ENCODE results near the gene MFSD6L.

The MFSD6L gene

GRCh38 chr17:8839410-8839935, 40.3 kb upstream of the MFSD6L start:
- no peak for TF ChIP-seq CTCF (IDR thresholded peaks at IDR 0.05; ENCODE audit: low read depth, low read length, missing control alignments)
- DNase-seq (ENCODE audit: low read depth), result no peak
- H3K4me3 ChIP-seq (ENCODE audit: low read depth, low read length), result no peak overlapping the region

GRCh38 chr17:8838551-8839095, 39.5 kb upstream of the MFSD6L start:
- H3K4me3 ChIP-seq (ENCODE audit: low read depth, low read length), result no peak overlapping the region
- DNase-seq (ENCODE audit: low read depth), result no peak
- no peak for TF ChIP-seq CTCF (IDR thresholded peaks at IDR 0.05; ENCODE audit: low read depth, low read length, missing control alignments)

GRCh38 chr17:8837563-8838075, 38.5 kb upstream of the MFSD6L start:
- TF ChIP-seq CTCF (IDR thresholded peaks at IDR 0.05; ENCODE audit: low read depth, low read length, missing control alignments), result no peak
- DNase-seq (ENCODE audit: low read depth), result no peak
- H3K4me3 ChIP-seq (ENCODE audit: low read depth, low read length), result no peak overlapping the region

- no peak for DNase-seq (ENCODE audit: low read depth)
- no peak for TF ChIP-seq CTCF (IDR thresholded peaks at IDR 0.05; ENCODE audit: low read depth, low read length, missing control alignments)
- H3K4me3 ChIP-seq (ENCODE audit: low read depth, low read length), result no peak overlapping the region
Observed at GRCh38 chr17:8836821-8837562, 37.8 kb upstream of the MFSD6L start.

- H3K4me3 ChIP-seq (ENCODE audit: low read depth, low read length), result no peak overlapping the region
- DNase-seq (ENCODE audit: low read depth), result no peak
- TF ChIP-seq CTCF (IDR thresholded peaks at IDR 0.05; ENCODE audit: low read depth, low read length, missing control alignments), result no peak
Observed at GRCh38 chr17:8835631-8836364, 36.6 kb upstream of the MFSD6L start.

- no peak for DNase-seq (ENCODE audit: low read depth)
- no peak for TF ChIP-seq CTCF (IDR thresholded peaks at IDR 0.05; ENCODE audit: low read depth, low read length, missing control alignments)
Observed at GRCh38 chr17:8835106-8835505, 35.9 kb upstream of the MFSD6L start.

More at GRCh38 chr17:8835106-8835505, 35.9 kb upstream of the MFSD6L start:
- H3K4me3 ChIP-seq (ENCODE audit: low read depth, low read length), result no peak overlapping the region

Data from GM12864 (cell line).